Prostate gland (tissue), 2 donors: Measurements from ENCODE around the gene CEP128. TPM values are rescaled to one million over a fixed set of nuclear protein-coding genes. Genes with fewer than 3 reads are reported as not detected.

ENCODE experiments used
- DNase-seq: peaks from one replicate; pipeline ENCODE4 v3.0.0-alpha.2; 2019; ENCODE audit warnings: low spot score
- H3K27ac ChIP-seq, 2 donors: fragments of 200-600 bp; sonication (generic); 2 replicates each; pipeline ENCODE4 v1.5.1; 2017 to 2019
- H3K27me3 ChIP-seq: fragments of 200-600 bp; sonication (generic); replicated peaks from 2 replicates; pipeline ENCODE4 v1.5.1; 2019; ENCODE audit not compliant: insufficient read depth
- H3K36me3 ChIP-seq, 2 donors: fragments of 200-600 bp; sonication (generic); 1 replicate in 1 of 2; 2 replicates in 1 of 2; pipeline versions ENCODE4 v1.5.1 to v1.8.1; 2017 to 2019
- H3K4me1 ChIP-seq: fragments of 200-600 bp; sonication (generic); replicated peaks from 2 replicates; pipeline ENCODE4 v1.5.1; 2019
- H3K4me3 ChIP-seq, 2 donors: fragments of 200-600 bp; sonication (generic); 2 replicates each; pipeline ENCODE4 v1.5.1; 2017 to 2019
- H3K9me3 ChIP-seq: fragments of 200-600 bp; sonication (generic); 2 replicates; pipeline ENCODE4 v1.5.1; 2017
- CTCF ChIP-seq, 4 experiments: fragments of 200-600 bp in 2 of 4; fragments of 450-650 bp in 2 of 4; sonication (generic) in 2 of 4; IDR thresholded peaks; 1 replicate in 3 of 4; 2 replicates in 1 of 4; pipeline ENCODE4 v1.5.1; 2016 to 2019; ENCODE audit warnings: antibody characterized with exemption in 4 of 4, mild to moderate bottlenecking in 2 of 4, moderate library complexity in 2 of 4
- POLR2A ChIP-seq: fragments of 450-650 bp; IDR thresholded peaks from one replicate; pipeline ENCODE4 v1.6.1; 2016; ENCODE audit warnings: antibody characterized with exemption, mild to moderate bottlenecking
- POLR2AphosphoS5 ChIP-seq: sonication (generic); formaldehyde crosslinking; IDR thresholded peaks from one replicate; pipeline ENCODE4 v1.6.1; 2017; ENCODE audit warnings: antibody characterized with exemption
- WGBS: methylation state at CpG from one replicate; pipeline ENCODE4 v1.1.5; 2018; 5-methylcytosine and 5-hydroxymethylcytosine counted together
- intact Hi-C: fragments of 100-400 bp; cut with DNase I; formaldehyde crosslinking; loops from one replicate; pipeline ENCODE4 v1.14.2; 2022
- small RNA-seq, 2 donors: library from RNA; depleted of rRNA; stranded (forward); fragments of <200 nt; gene quantifications; one replicate each; pipeline ENCODE3, GENCODE V24; 2016
- total RNA-seq, 2 donors: library from RNA; depleted of rRNA; stranded (reverse); fragments of >200 nt; gene quantifications; one replicate each; pipeline ENCODE4 v1.1.0, GENCODE V29; 2016

Gene CEP128
- total RNA-seq, 2 donors from 2014 or later: 6.4 to 7.3 TPM

- no peaks in the 10 kb centered on the region for H3K4me1 ChIP-seq
- intact Hi-C loops: no loop called here
- 79% methylated on average over 6 of the region's 6 CpGs for WGBS
- H3K9me3 ChIP-seq: no peaks in the 10 kb centered on the region
- DNase-seq: no peak
- H3K27me3 ChIP-seq: no peaks in the 10 kb centered on the region
- no peak overlapping the region for H3K4me3 ChIP-seq
- no peak overlapping the region for H3K27ac ChIP-seq
- TF ChIP-seq POLR2A (no peak), CTCF (IDR thresholded peaks at IDR 0.05) (no peak), POLR2AphosphoS5 (no peak)
- H3K36me3 ChIP-seq: no peaks in the 10 kb centered on the region
Measured at GRCh38 chr14:80455031-80455430, 486.5 kb downstream of the CEP128 start.

- WGBS: 53% methylated on average over 3 of the region's 3 CpGs
- Histone ChIP-seq H3K27me3 (no peaks in the 10 kb centered on the region), H3K9me3 (no peaks in the 10 kb centered on the region), H3K4me1 (no peaks in the 10 kb centered on the region), H3K4me3 (no peak overlapping the region), H3K36me3 (no peaks in the 10 kb centered on the region), H3K27ac (no peak overlapping the region)
- TF ChIP-seq POLR2AphosphoS5 (no peak), CTCF (IDR thresholded peaks at IDR 0.05) (no peak), POLR2A (no peak)
- no peak for DNase-seq
- intact Hi-C loops: no loop called here
Measured at GRCh38 chr14:80448267-80448666, 493.3 kb downstream of the CEP128 start.

- H3K27ac ChIP-seq: no peak overlapping the region
- TF ChIP-seq CTCF (IDR thresholded peaks at IDR 0.05) (no peak), POLR2AphosphoS5 (no peak), POLR2A (no peak)
- DNase-seq: no peak
- H3K9me3 ChIP-seq: no peaks in the 10 kb centered on the region
- intact Hi-C loops: no loop called here
- H3K4me1 ChIP-seq: no peaks in the 10 kb centered on the region
- no peaks in the 10 kb centered on the region for H3K27me3 ChIP-seq
- H3K4me3 ChIP-seq: no peak overlapping the region
- H3K36me3 ChIP-seq: no peaks in the 10 kb centered on the region
Measured at GRCh38 chr14:80447392-80447791, 494.1 kb downstream of the CEP128 start.

Small RNA genes lying within 50 kb of the gene (small RNA-seq; reads per million reads assigned to genes)
- 0 reads per million in 2 donors for gene AC022404.1

Other genes starting within 250 kb of the CEP128 start
- under 1 TPM; 0.23 to 0.36 TPM for gene TSHR, start 13.9 kb upstream of the CEP128 start, total RNA-seq